A549 (cell line): ENCODE data around the gene TRERF1. TPM values are rescaled to one million over a fixed set of nuclear protein-coding genes. Genes with fewer than 3 reads are reported as not detected.

Source experiments
- ATAC-seq, 2 experiments: fragments of 200-7000 bp in 1 of 2; fragments of >200 bp in 1 of 2; cut with Nextera tagmentation in 1 of 2; cut with Tn5 transposase in 1 of 2; 3 replicates each; pipeline versions ENCODE4 v1.8.0 to v1.9.1; 2018 to 2020; ENCODE audit warnings: mild to moderate bottlenecking in 1 of 2, moderate library complexity in 1 of 2
- CTCF ChIA-PET: fragments of 300-600 bp; sonication (Branson Sonifier 250); formaldehyde crosslinking; extraction: SDS; loops from one replicate; lab custom pipeline; 2021; ENCODE audit warnings: antibody characterized with exemption, inconsistent platforms; lab: Yijun Ruan, JAX
- POLR2A ChIA-PET: fragments of 350-600 bp; formaldehyde crosslinking; extraction: SDS; loops from one replicate; lab custom pipeline; 2021; ENCODE audit warnings: antibody characterized with exemption, inconsistent platforms; lab: Yijun Ruan, JAX
- DNase-seq, 2 experiments: peaks; one replicate each; pipeline versions ENCODE4 v3.0.0 to v3.0.0-alpha.2; 2011 to 2016; ENCODE audit warnings: low read depth in 1 of 2, low spot score in 1 of 2
- FAIRE-seq: peaks from 2 replicates; lab custom pipeline; 2011; peaks lifted over from hg19 to GRCh38; lab: Jason Lieb, UNC
- H3K27ac ChIP-seq, 2 experiments: fragments of >200 bp; sonication (Bioruptor Twin); formaldehyde crosslinking; 3 replicates each; pipeline ENCODE4 v1.5.1; 2016 to 2017
- H3K4me1 ChIP-seq: fragments of >200 bp; sonication (Bioruptor Twin); formaldehyde crosslinking; 3 replicates; pipeline ENCODE4 v1.6.1; 2016
- H3K4me2 ChIP-seq: fragments of >200 bp; sonication (Bioruptor Twin); formaldehyde crosslinking; 3 replicates; pipeline ENCODE4 v1.6.1; 2016
- H3K4me3 ChIP-seq: fragments of >200 bp; sonication (Bioruptor Twin); formaldehyde crosslinking; 3 replicates; pipeline ENCODE4 v1.5.1; 2016
- H3K9me3 ChIP-seq: fragments of >200 bp; sonication (Bioruptor Twin); formaldehyde crosslinking; 3 replicates; pipeline ENCODE4 v1.6.1; 2016
- BCL3 ChIP-seq: fragments of >200 bp; sonication (Bioruptor Twin); formaldehyde crosslinking; IDR thresholded peaks from 3 replicates; pipeline ENCODE4 v1.6.1; 2016
- BHLHE40 ChIP-seq: IDR thresholded peaks from 2 replicates; pipeline ENCODE4 v1.6.1; 2012; ENCODE audit warnings: low read depth, low read length, inconsistent platforms
- CBX8 ChIP-seq: fragments of 200-600 bp; sonication (generic); IDR thresholded peaks from 2 replicates; pipeline ENCODE4 v1.6.1; 2016
- ELK1 ChIP-seq: fragments of 150-350 bp; IDR thresholded peaks from 2 replicates; pipeline ENCODE4 v1.6.1; 2014; ENCODE audit warnings: low read depth, mild to moderate bottlenecking, low read length
- FOSB ChIP-seq: fragments of 250-450 bp; sonication (Bioruptor Pico); IDR thresholded peaks from 2 replicates; pipeline ENCODE4 v1.5.0; 2020; ENCODE audit warnings: mild to moderate bottlenecking, moderate library complexity
- FOSL2 ChIP-seq, 2 experiments: fragments of 450-650 bp in 1 of 2; fragments of >200 bp in 1 of 2; sonication (Bioruptor Twin) in 1 of 2; formaldehyde crosslinking; IDR thresholded peaks; 2 replicates each; pipeline versions ENCODE4 v1.5.0 to v1.6.1; 2016 to 2020; ENCODE audit warnings: mild to moderate bottlenecking in 1 of 2, moderate library complexity in 1 of 2
- FOXS1 ChIP-seq: fragments of 250-450 bp; sonication (Bioruptor Pico); IDR thresholded peaks from 2 replicates; pipeline ENCODE4 v1.5.0; 2020; ENCODE audit warnings: mild to moderate bottlenecking, moderate library complexity
- GATA3 ChIP-seq: IDR thresholded peaks from 2 replicates; pipeline ENCODE4 v1.6.1; 2012; ENCODE audit warnings: borderline replicate concordance
- HDAC2 ChIP-seq: fragments of 200-600 bp; sonication (generic); IDR thresholded peaks from 2 replicates; pipeline ENCODE4 v1.6.1; 2016
- HES2 ChIP-seq: fragments of >200 bp; sonication (Bioruptor Twin); formaldehyde crosslinking; IDR thresholded peaks from 2 replicates; pipeline ENCODE4 v1.6.1; 2016
- HMGXB4 ChIP-seq: fragments of 250-450 bp; sonication (Bioruptor Pico); IDR thresholded peaks from 2 replicates; pipeline ENCODE4 v1.5.0; 2021; ENCODE audit warnings: mild to moderate bottlenecking, moderate library complexity, borderline replicate concordance
- HOXB13 ChIP-seq: fragments of 250-450 bp; sonication (Bioruptor Pico); IDR thresholded peaks from 2 replicates; pipeline ENCODE4 v1.5.0; 2020; ENCODE audit warnings: low read depth, mild to moderate bottlenecking, moderate library complexity
- HOXB5 ChIP-seq: fragments of 250-450 bp; sonication (Bioruptor Pico); IDR thresholded peaks from 2 replicates; pipeline ENCODE4 v1.5.0; 2020; ENCODE audit warnings: mild to moderate bottlenecking, moderate library complexity
- JUN ChIP-seq, 2 experiments: fragments of >200 bp; sonication (Bioruptor Twin); formaldehyde crosslinking; IDR thresholded peaks; 2 replicates in 1 of 2; 3 replicates in 1 of 2; pipeline ENCODE4 v1.6.1; 2016 to 2017
- KDM5A ChIP-seq: fragments of 200-600 bp; sonication (generic); IDR thresholded peaks from 2 replicates; pipeline ENCODE4 v1.6.1; 2016; ENCODE audit warnings: antibody characterized with exemption, mild to moderate bottlenecking
- MAFK ChIP-seq: fragments of 450-650 bp; IDR thresholded peaks from 2 replicates; pipeline ENCODE4 v1.6.1; 2014; ENCODE audit not compliant: partially characterized antibody
- MAZ ChIP-seq: fragments of 150-350 bp; IDR thresholded peaks from 2 replicates; pipeline ENCODE4 v1.6.1; 2014; ENCODE audit warnings: antibody characterized with exemption, low read depth, low read length, borderline replicate concordance
- NFE2L2 ChIP-seq: fragments of 150-350 bp; conservative IDR thresholded peaks from 2 replicates; pipeline ENCODE4 v1.6.1; 2014; ENCODE audit warnings: low read length
- NPAS2 ChIP-seq: fragments of 250-450 bp; sonication (Bioruptor Pico); IDR thresholded peaks from 2 replicates; pipeline ENCODE4 v1.8.0; 2022; ENCODE audit warnings: mild to moderate bottlenecking, moderate library complexity, borderline replicate concordance
- POLR2A ChIP-seq: IDR thresholded peaks from 2 replicates; pipeline ENCODE4 v1.6.1; 2012; ENCODE audit warnings: mild to moderate bottlenecking, low read length
- POLR2AphosphoS2 ChIP-seq: conservative IDR thresholded peaks from 2 replicates; pipeline ENCODE4 v1.6.1; 2012; ENCODE audit warnings: low read length, improper control_type of control experiment, inconsistent platforms
- ZC3H11A ChIP-seq: fragments of 450-650 bp; IDR thresholded peaks from 2 replicates; pipeline ENCODE4 v1.6.1; 2014; ENCODE audit warnings: antibody characterized with exemption, mild to moderate bottlenecking
- ZNF302 ChIP-seq: fragments of 250-450 bp; sonication (Bioruptor Pico); IDR thresholded peaks from 2 replicates; pipeline ENCODE4 v1.9.0; 2021; ENCODE audit warnings: inconsistent platforms, mild to moderate bottlenecking, moderate library complexity
- WGBS: methylation state at CpG from one replicate; pipeline ENCODE4 v1.1.6; 2017; ENCODE audit errors: missing lambda C conversion rate; 5-methylcytosine and 5-hydroxymethylcytosine counted together
- polyA plus RNA-seq, 4 experiments: library from polyadenylated mRNA; depleted of rRNA in 3 of 4; stranded (reverse); fragments of >200 nt; fragmentation: RNase III in 1 of 4; extraction: RNeasy Plus Mini Kit Qiagen cat#74134 plus additional on column Dnase treatment in 1 of 4; gene quantifications; 2 replicates in 3 of 4; 3 replicates in 1 of 4; pipeline ENCODE4 v1.2.3, GENCODE V29; 2011 to 2017

The TRERF1 gene
- polyA plus RNA-seq, 2 of the 4 experiments (the other 2 are of a cell fraction): 2.4 to 3.5 TPM

- TF ChIP-seq BCL3 (no peak), BHLHE40 (no peak), MAFK (peak; percentile 31)
- CTCF ChIA-PET: interaction anchor here (0.6 kb wide), 1 partner anchor 33 kb away, joined by 3 read pairs; no protein-coding TSS in a partner anchor
- FAIRE-seq (no peak), ATAC-seq (peak in 1 of 2 experiments; percentile 43; a peak in 1 of 6 replicates), DNase-seq (no peak)
- Histone ChIP-seq H3K4me3 (no peak overlapping the region), H3K27ac (peak overlapping the region in 1 of 2 experiments; percentile 47; a peak in 3 of 6 replicates), H3K4me1 (peaks cover 16% of the 10 kb centered on the region), H3K4me2 (no peak overlapping the region), H3K9me3 (peaks cover 3% of the 10 kb centered on the region; the same call in 1 of the 3 replicates)
- POLR2A ChIA-PET: no interaction called here
- 91% methylated on average over 6 of the region's 6 CpGs for WGBS
Measured at GRCh38 chr6:42440027-42440426, 11.7 kb downstream of the TRERF1 start.

- Histone ChIP-seq H3K9me3 (peaks cover 18% of the 10 kb centered on the region), H3K4me2 (no peak overlapping the region), H3K27ac (no peak overlapping the region), H3K4me3 (no peak overlapping the region)
- CTCF ChIA-PET: interaction anchor here (0.6 to 1.1 kb wide), 2 partner anchors 111 to 349 kb away, joined by 3 to 4 read pairs; no protein-coding TSS in a partner anchor
- no peak for FAIRE-seq
- no peak for DNase-seq
- POLR2A ChIA-PET: no interaction called here
- ATAC-seq: no peak
- whole genome bisulfite sequencing: 100% methylated on average over 2 of the region's 2 CpGs
- TF ChIP-seq POLR2AphosphoS2: no peak
- no peak for TF ChIP-seq FOSB
- no peak for TF ChIP-seq HES2
- TF ChIP-seq KDM5A: no peak
- TF ChIP-seq MAZ: no peak
- TF ChIP-seq FOXS1: no peak
- TF ChIP-seq FOSL2 (IDR thresholded peaks at IDR 0.05): no peak
- no peak for TF ChIP-seq FOSL2 (CRISPR knock-in tag; IDR thresholded peaks at IDR 0.05)
- no peak for TF ChIP-seq HOXB5 (CRISPR knock-in tag)
- TF ChIP-seq HOXB13: no peak
- no peak for TF ChIP-seq NFE2L2
- TF ChIP-seq ZC3H11A: no peak
- no peak for TF ChIP-seq HDAC2
- no peak for TF ChIP-seq GATA3
- no peak for TF ChIP-seq ELK1
- no peak for TF ChIP-seq CBX8
- TF ChIP-seq, all 56 proteins: peak for 0
- H3K4me1 ChIP-seq: peaks cover 16% of the 10 kb centered on the region
Measured at GRCh38 chr6:42436825-42437224, 14.9 kb downstream of the TRERF1 start.

- WGBS: 79% methylated on average over 2 of the region's 2 CpGs
- FAIRE-seq: no peak
- DNase-seq: no peak
Measured at GRCh38 chr6:42434237-42434636, 17.5 kb downstream of the TRERF1 start.

More at GRCh38 chr6:42434237-42434636, 17.5 kb downstream of the TRERF1 start:
- H3K27ac ChIP-seq: no peak overlapping the region
- H3K4me3 ChIP-seq: no peak overlapping the region
- TF ChIP-seq NPAS2 (CRISPR knock-in tag) (no peak), BHLHE40 (no peak), MAFK (no peak), JUN (IDR thresholded peaks at IDR 0.05) (no peak), ZC3H11A (no peak), ZNF302 (CRISPR knock-in tag) (no peak), POLR2AphosphoS2 (no peak), HMGXB4 (CRISPR knock-in tag) (no peak), FOSB (no peak), POLR2A (no peak)
- H3K4me1 ChIP-seq: no peaks in the 10 kb centered on the region
- peaks cover 18% of the 10 kb centered on the region for H3K9me3 ChIP-seq
- POLR2A ChIA-PET: no interaction called here
- CTCF ChIA-PET: no interaction called here
- no peak for ATAC-seq
- H3K4me2 ChIP-seq: no peak overlapping the region
